Karpas-422 (cell line): Measurements from ENCODE around the gene SPECC1. TPM values are rescaled to one million over a fixed set of nuclear protein-coding genes. Genes with fewer than 3 reads are reported as not detected.
"Not testable (repeated sequence)": the region's sequence is repeated elsewhere in the genome, so short reads cannot be mapped to it uniquely, and the experiment has no call there.

ENCODE experiments used
- DNase-seq: peaks from one replicate; pipeline ENCODE4 v3.0.0-alpha.2; 2015
- H2AFZ ChIP-seq: fragments of 200-600 bp; sonication (generic); 2 replicates; pipeline ENCODE4 v1.6.1; 2014; ENCODE audit warnings: antibody characterized with exemption, low read length, mixed read lengths
- H3K27ac ChIP-seq: fragments of 200-600 bp; sonication (generic); 2 replicates; pipeline ENCODE4 v1.5.1; 2014; ENCODE audit warnings: mild to moderate bottlenecking, low read length, moderate library complexity
- H3K27me3 ChIP-seq: fragments of 200-600 bp; sonication (generic); 2 replicates; pipeline ENCODE4 v1.6.1; 2014; ENCODE audit warnings: low read length, mixed read lengths
- H3K36me3 ChIP-seq: fragments of 200-600 bp; sonication (generic); 2 replicates; pipeline ENCODE4 v1.6.1; 2014; ENCODE audit warnings: low read length, mixed read lengths; ENCODE audit not compliant: insufficient read depth
- H3K4me1 ChIP-seq: fragments of 200-600 bp; sonication (generic); 2 replicates; pipeline ENCODE4 v1.6.1; 2014; ENCODE audit warnings: mild to moderate bottlenecking, low read length, mixed read lengths
- H3K4me2 ChIP-seq: fragments of 200-600 bp; sonication (generic); 2 replicates; pipeline ENCODE4 v1.6.1; 2014; ENCODE audit warnings: low read length, low read depth, mild to moderate bottlenecking; ENCODE audit not compliant: poor library complexity, severe bottlenecking
- H3K4me3 ChIP-seq: fragments of 200-600 bp; sonication (generic); 2 replicates; pipeline ENCODE4 v1.5.1; 2014; ENCODE audit warnings: mild to moderate bottlenecking, antibody characterized with exemption, low read length, mixed read lengths
- H3K79me2 ChIP-seq: fragments of 200-600 bp; sonication (generic); 2 replicates; pipeline ENCODE4 v1.6.1; 2014; ENCODE audit warnings: mild to moderate bottlenecking, low read length, mixed read lengths
- H3K9ac ChIP-seq: fragments of 200-600 bp; sonication (generic); 2 replicates; pipeline ENCODE4 v1.6.0; 2014; ENCODE audit warnings: low read length
- H3K9me2 ChIP-seq: fragments of 200-600 bp; sonication (generic), shearing (Covaris generic); replicated peaks from 2 replicates; pipeline ENCODE4 v1.6.0; 2014; ENCODE audit warnings: mild to moderate bottlenecking, low read length, moderate library complexity; ENCODE audit not compliant: insufficient read depth
- H3K9me3 ChIP-seq: fragments of 300-700, 200-600 bp; sonication (generic); 2 replicates; pipeline ENCODE4 v1.6.1; 2014; ENCODE audit warnings: low read length, mixed read lengths
- H4K20me1 ChIP-seq: fragments of 200-600 bp; sonication (generic); 2 replicates; pipeline ENCODE4 v1.6.1; 2014; ENCODE audit warnings: mild to moderate bottlenecking, antibody characterized with exemption, low read length, low read depth; ENCODE audit not compliant: insufficient read depth
- total RNA-seq: library from RNA; depleted of rRNA; stranded (reverse); fragments of >200 nt; shearing (Covaris generic); gene quantifications from 2 replicates; pipeline ENCODE4 v1.2.3, GENCODE V29; 2014; ENCODE audit warnings: low replicate concordance

The SPECC1 gene
- total RNA-seq, 1 experiment from 2014 or later = not detected

DNA sequence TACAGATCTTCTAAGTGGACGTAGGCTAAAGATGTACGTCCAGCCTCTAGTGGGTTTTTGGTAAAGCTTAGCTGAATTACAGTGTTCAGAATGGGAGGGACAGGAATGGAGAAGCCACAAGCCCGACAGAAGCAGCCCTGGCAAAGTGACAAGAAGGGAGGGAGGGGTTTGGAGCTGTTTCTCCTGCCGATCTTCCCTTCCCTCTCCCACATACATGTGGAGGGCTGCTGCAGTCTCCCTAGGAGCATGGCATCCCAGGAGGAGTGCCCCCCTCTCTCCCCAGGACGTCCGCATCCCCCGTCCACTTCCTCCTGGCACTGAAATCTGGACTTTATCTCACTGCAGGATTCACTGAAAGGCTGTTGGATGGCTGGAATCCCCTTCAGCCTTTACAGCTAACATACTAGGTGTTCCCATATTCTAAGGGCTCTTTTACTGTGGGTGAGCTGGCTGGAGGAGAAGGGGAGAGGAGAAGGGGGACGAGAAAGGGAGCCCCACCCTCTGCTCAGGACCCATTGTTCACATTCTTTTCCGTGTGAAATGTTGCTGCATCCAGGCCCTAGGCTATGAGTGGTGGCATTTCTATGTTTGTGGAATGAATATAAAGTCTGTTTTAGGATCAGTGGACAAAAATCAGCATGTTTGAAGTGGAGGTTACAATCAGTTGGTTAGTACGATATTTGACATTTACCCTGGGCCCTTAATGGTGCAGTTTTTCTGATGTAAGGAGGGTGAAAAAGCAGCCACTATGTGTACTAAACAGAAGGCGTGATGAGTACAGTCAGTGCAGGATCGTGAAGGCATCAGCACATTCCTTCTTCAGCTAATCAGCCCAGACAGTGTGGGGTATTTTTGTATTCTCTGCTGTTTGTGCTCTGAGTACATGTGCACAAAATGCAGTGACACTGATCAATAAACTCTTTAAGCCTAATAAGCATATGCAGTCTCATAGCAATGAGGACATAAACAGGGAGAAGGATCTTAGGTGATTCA, 94.6 kb downstream of the SPECC1 start:
- no peak overlapping the region for H3K4me2 ChIP-seq

DNA sequence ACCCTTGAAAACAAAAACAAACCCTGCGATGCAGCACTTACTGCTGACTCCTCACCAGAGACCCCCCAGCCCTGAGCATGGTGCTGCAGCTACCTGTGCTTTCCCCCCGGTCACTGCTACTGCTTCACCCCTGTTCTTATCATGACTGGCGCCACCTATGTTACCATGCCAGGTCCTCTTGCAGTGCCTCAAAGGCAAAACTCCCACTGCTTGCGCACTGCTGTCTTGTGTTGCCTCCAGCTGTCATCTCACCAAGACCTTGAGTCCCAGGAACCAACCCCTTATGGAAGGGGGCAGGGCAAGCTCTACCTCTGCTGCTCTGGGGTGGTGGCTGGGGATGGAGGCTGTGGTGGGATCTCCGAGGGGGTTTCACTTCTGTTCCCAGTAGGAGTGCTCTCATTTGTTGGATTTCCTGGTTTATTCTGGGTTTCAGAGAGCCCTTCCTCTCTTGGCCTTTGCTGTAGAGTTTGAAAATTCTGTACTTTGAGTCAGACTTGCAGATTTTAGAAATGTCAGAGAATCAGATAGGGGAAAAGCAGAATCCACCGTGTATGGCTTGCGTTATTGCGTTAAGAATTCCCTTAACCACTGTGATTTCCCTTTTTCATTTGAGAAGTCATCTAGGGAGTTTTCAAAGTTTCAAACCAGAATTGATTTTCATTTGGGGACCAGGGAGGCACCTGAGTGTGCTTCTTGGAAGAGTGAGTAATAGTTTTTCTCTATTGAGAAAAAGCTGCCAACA, 96.6 kb downstream of the SPECC1 start:
- Histone ChIP-seq H3K9me2 (no peaks in the 10 kb centered on the region), H3K4me1 (no peaks in the 10 kb centered on the region), H3K27ac (no peak overlapping the region), H3K9ac (no peak overlapping the region), H3K27me3 (no peaks in the 10 kb centered on the region), H3K4me3 (no peak overlapping the region), H3K79me2 (no peaks in the 10 kb centered on the region), H3K4me2 (no peak overlapping the region), H2AFZ (no peak overlapping the region), H3K36me3 (no peaks in the 10 kb centered on the region), H4K20me1 (no peaks in the 10 kb centered on the region), H3K9me3 (no peaks in the 10 kb centered on the region)
- DNase-seq = no peak

More for the DNA sequence above, 94.6 kb downstream of the SPECC1 start:
- Histone ChIP-seq H3K9me2 (no peaks in the 10 kb centered on the region), H3K9me3 (no peaks in the 10 kb centered on the region), H3K27ac (no peak overlapping the region), H3K9ac (no peak overlapping the region), H3K27me3 (no peaks in the 10 kb centered on the region), H3K4me3 (no peak overlapping the region), H4K20me1 (no peaks in the 10 kb centered on the region), H3K36me3 (no peaks in the 10 kb centered on the region), H3K79me2 (no peaks in the 10 kb centered on the region), H2AFZ (no peak overlapping the region), H3K4me1 (no peaks in the 10 kb centered on the region)
- no peak for DNase-seq

DNA sequence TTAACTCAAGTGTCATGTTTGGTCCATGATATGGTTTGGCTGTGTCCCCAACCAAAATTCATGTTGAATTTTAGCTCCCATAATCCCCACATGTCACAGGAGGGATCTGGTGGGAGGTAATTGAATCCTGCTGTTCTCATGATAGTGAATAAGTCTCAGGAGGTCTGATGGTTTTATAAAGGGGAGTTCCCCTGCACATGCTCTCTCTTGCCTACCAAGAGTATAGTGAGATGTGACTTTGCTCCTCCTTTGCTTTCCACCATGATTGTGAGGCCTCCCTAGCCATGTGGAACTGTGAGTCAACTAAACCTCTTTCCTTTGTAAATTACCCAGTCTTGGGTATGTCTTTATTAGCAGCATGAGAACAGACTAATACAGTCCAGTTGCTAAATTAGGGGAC, 97.3 kb downstream of the SPECC1 start:
- not testable (repeated sequence) for H3K36me3 ChIP-seq, H3K9ac ChIP-seq, H2AFZ ChIP-seq, H3K4me1 ChIP-seq, H4K20me1 ChIP-seq, H3K4me3 ChIP-seq, H3K27me3 ChIP-seq, DNase-seq, H3K79me2 ChIP-seq, H3K9me3 ChIP-seq, H3K27ac ChIP-seq, H3K9me2 ChIP-seq, H3K4me2 ChIP-seq

DNA sequence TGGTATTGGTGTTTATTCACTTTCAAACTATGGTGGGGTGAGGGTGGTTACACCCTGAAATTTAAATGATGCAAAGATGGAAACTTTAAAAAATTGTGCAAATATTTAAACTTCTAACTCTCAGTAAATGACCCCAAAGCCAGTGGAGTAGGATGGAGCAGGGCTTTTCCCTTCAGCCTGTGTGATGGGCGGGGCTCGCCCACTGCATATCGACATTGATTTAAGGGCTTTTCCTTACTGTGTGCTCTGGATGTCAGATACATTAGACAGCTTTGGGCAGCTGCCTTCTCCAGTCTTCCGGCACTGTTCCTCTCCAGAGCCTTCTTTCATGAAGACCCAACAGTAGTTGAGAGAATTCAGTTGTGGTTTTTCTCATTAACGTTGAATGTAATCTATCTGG, 99.9 kb downstream of the SPECC1 start:
- Histone ChIP-seq H3K9me3 (no peaks in the 10 kb centered on the region), H3K4me2 (no peak overlapping the region), H3K4me3 (no peak overlapping the region), H3K27ac (no peak overlapping the region), H3K36me3 (no peaks in the 10 kb centered on the region), H4K20me1 (no peaks in the 10 kb centered on the region), H3K79me2 (no peaks in the 10 kb centered on the region), H3K27me3 (no peaks in the 10 kb centered on the region), H2AFZ (no peak overlapping the region), H3K4me1 (peaks cover 5% of the 10 kb centered on the region), H3K9me2 (no peaks in the 10 kb centered on the region), H3K9ac (no peak overlapping the region)
- DNase-seq = no peak

DNA sequence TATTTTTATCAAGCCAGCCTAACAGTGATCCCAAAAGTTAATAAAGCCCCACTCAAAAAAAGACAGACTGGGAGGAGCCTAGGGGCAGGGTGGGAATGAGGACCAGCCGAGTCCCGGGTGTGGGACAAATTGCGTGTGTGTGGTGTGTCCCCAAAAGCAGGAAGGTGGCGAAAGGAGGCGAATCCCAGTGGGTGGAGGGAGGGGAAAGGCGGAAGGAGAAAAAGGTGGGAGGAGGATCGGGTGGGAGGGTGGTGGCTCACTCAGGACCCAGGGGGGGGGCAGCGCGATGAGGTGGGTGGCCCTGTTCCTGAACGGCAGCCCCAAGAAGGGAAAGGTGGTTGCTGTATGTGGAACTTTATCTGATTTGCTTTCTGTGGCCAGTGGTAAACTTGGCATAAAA, 102.4 kb downstream of the SPECC1 start:
- Histone ChIP-seq H3K27me3 (no peaks in the 10 kb centered on the region), H3K9ac (no peak overlapping the region), H3K4me2 (no peak overlapping the region), H3K4me3 (no peak overlapping the region), H3K9me3 (no peaks in the 10 kb centered on the region), H3K36me3 (no peaks in the 10 kb centered on the region), H4K20me1 (no peaks in the 10 kb centered on the region), H3K9me2 (no peaks in the 10 kb centered on the region), H3K4me1 (peaks cover 5% of the 10 kb centered on the region), H2AFZ (no peak overlapping the region), H3K27ac (no peak overlapping the region), H3K79me2 (no peaks in the 10 kb centered on the region)
- DNase-seq = no peak

DNA sequence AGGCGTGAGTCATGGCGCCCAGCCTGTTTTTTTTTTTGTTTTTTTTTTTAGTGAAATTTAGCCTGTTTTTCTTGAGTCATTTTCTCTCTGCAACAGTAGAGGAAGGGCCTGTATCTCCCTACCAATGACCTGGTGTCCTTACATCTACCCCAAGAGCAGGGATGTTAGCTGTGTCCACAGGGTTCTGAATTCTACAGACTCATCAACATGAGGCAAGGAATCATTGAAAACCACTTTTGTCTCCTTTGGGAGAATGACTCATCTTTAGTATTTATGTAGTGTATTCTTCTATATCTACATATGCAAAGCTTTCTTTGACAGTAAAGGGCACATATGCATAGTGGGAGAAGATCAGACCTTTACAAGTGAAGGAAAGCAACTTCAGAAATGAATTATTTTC, 105.3 kb downstream of the SPECC1 start:
- Histone ChIP-seq H2AFZ (no peak overlapping the region), H3K9me3 (no peaks in the 10 kb centered on the region), H3K4me2 (no peak overlapping the region), H3K27me3 (no peaks in the 10 kb centered on the region), H3K27ac (no peak overlapping the region), H3K4me1 (peaks cover 5% of the 10 kb centered on the region), H3K79me2 (no peaks in the 10 kb centered on the region), H3K36me3 (no peaks in the 10 kb centered on the region), H4K20me1 (no peaks in the 10 kb centered on the region), H3K9ac (no peak overlapping the region), H3K4me3 (no peak overlapping the region), H3K9me2 (no peaks in the 10 kb centered on the region)
- DNase-seq = no peak

DNA sequence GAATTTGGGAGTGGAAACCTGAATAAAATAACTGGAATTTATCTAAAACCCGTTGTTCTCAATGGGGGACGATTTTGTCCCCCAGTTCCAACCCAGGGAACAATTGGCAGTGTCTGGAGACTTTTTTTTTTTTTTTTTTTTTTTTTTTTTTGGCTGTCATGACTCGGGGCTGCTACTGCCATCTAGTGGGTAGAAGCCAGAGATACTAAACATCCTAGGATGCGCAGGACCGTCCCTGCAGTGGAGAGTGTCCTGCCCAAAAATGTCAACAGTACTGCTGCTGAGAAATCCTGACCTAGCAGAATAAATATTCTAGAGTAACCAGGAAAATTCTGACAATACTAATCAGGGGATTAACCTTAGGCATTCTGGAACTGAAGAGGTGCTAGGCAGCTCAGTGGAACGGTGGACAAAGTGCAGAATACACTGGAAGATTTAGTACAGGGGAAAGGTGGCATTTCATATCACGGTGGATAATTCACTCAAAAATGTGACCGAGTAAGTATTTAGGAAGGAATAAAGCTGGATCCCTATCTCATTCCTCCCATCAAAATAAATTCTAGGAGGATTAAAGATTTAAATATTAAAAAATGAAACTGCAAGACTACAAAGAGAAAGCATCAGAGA, 107.6 kb downstream of the SPECC1 start:
- Histone ChIP-seq H3K36me3 (no peaks in the 10 kb centered on the region), H3K9me3 (no peaks in the 10 kb centered on the region), H4K20me1 (no peaks in the 10 kb centered on the region), H3K4me2 (no peak overlapping the region), H3K79me2 (no peaks in the 10 kb centered on the region), H2AFZ (no peak overlapping the region), H3K4me3 (no peak overlapping the region), H3K27me3 (no peaks in the 10 kb centered on the region), H3K27ac (no peak overlapping the region), H3K9me2 (no peaks in the 10 kb centered on the region), H3K9ac (no peak overlapping the region), H3K4me1 (peaks cover 5% of the 10 kb centered on the region)
- peak; percentile 84 for DNase-seq

DNA sequence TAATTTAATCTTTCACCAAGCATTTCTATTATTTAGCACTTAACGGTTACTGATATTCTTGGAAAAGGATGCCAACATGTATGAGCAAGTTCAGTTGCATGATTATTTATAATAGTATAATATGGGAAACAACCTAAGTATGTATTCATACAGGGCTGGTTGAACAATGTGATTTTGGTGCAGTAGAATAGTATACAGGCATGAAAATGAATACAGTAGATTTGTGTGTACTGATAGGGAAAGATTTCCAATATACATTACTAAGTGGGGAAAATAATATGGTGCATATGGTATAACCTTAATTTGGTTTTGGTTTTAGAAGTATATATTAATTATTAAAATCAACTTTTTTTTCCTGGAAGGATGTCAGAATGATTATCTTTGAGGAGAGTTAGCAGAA, 109.1 kb downstream of the SPECC1 start:
- no peak overlapping the region for H3K9ac ChIP-seq
- H3K4me2 ChIP-seq = no peak overlapping the region
- H3K79me2 ChIP-seq = no peaks in the 10 kb centered on the region
- no peak overlapping the region for H3K27ac ChIP-seq
- no peaks in the 10 kb centered on the region for H4K20me1 ChIP-seq
- no peak for DNase-seq
- H3K4me3 ChIP-seq = no peak overlapping the region
- H3K9me3 ChIP-seq = no peaks in the 10 kb centered on the region
- H2AFZ ChIP-seq = no peak overlapping the region
- H3K9me2 ChIP-seq = no peaks in the 10 kb centered on the region
- H3K27me3 ChIP-seq = no peaks in the 10 kb centered on the region
- H3K36me3 ChIP-seq = no peaks in the 10 kb centered on the region
- no peaks in the 10 kb centered on the region for H3K4me1 ChIP-seq
